Activated B cell treated with CpG ODN at 0.5 μM for 24 hours (primary cell): Measurements from ENCODE around the gene HES3. TPM values are rescaled to one million over a fixed set of nuclear protein-coding genes. Genes with fewer than 3 reads are reported as not detected.

ENCODE experiments used
- ATAC-seq: fragments of 200-7000 bp; cut with Tn5 transposase; one replicate; pipeline ENCODE4 v1.10.0; 2021; ENCODE audit warnings: low read depth, mild to moderate bottlenecking, moderate library complexity
- CTCF ChIA-PET: fragments of 350-600 bp; sonication (Branson Sonifier 250); formaldehyde crosslinking; loops from one replicate; lab custom pipeline; 2021; ENCODE audit warnings: antibody characterized with exemption; lab: Charles Lee
- POLR2A ChIA-PET: fragments of 350-600 bp; sonication (Branson Sonifier 250); formaldehyde crosslinking; loops from one replicate; lab custom pipeline; 2021; ENCODE audit warnings: antibody characterized with exemption; lab: Charles Lee
- DNase-seq: peaks from one replicate; pipeline ENCODE4 v3.0.0; 2022
- H3K27ac Mint-ChIP-seq: one replicate; pipeline ENCODE4 v1.8.0; 2020; ENCODE audit warnings: mixed read lengths
- H3K27me3 Mint-ChIP-seq: one replicate; pipeline ENCODE4 v1.8.0; 2021; ENCODE audit warnings: mixed read lengths
- H3K36me3 Mint-ChIP-seq: one replicate; pipeline ENCODE4 v1.8.0; 2021; ENCODE audit warnings: low read depth, mixed read lengths
- H3K4me1 Mint-ChIP-seq: one replicate; pipeline ENCODE4 v1.8.0; 2021; ENCODE audit warnings: mixed read lengths
- H3K4me3 Mint-ChIP-seq: one replicate; pipeline ENCODE4 v1.8.0; 2020; ENCODE audit warnings: mild to moderate bottlenecking, mixed read lengths
- H3K9me3 Mint-ChIP-seq: one replicate; pipeline ENCODE4 v1.8.0; 2020; ENCODE audit warnings: mixed read lengths
- CTCF ChIP-seq: fragments of 200-600 bp; IDR thresholded peaks from one replicate; pipeline ENCODE4 v1.8.0; 2022; ENCODE audit warnings: antibody characterized with exemption, mild to moderate bottlenecking
- intact Hi-C: fragments of 100-400 bp; cut with micrococcal nuclease; formaldehyde crosslinking; loops from one replicate; pipeline ENCODE4 v1.15.1; 2024
- total RNA-seq: library from RNA; stranded (reverse); gene quantifications from 2 replicates; pipeline ENCODE4 v1.2.3, GENCODE V29; 2022

HES3 gene
- total RNA-seq, 1 donor from 2014 or later = not detected

GRCh38 chr1:6263716-6264115 is 19.7 kb downstream of the HES3 start:
- ATAC-seq (no peak), DNase-seq (no peak)
- CTCF ChIA-PET = interaction anchor here (1.9 kb wide), 1 partner anchor 17 kb away, joined by 5 read pairs; no protein-coding TSS in a partner anchor
- Mint-ChIP-seq H3K4me1 (peaks cover 5% of the 10 kb centered on the region), H3K27me3 (peaks cover 15% of the 10 kb centered on the region), H3K27ac (no peak overlapping the region), H3K9me3 (no peaks in the 10 kb centered on the region), H3K36me3 (no peaks in the 10 kb centered on the region), H3K4me3 (no peak overlapping the region)
- intact Hi-C loops = loop anchor here (5.0 kb wide), 1 partner anchor 84 kb away; no protein-coding TSS in a partner anchor
- no peak for TF ChIP-seq CTCF
- POLR2A ChIA-PET = no interaction called here

GRCh38 chr1:6265151-6265550 is 21.2 kb downstream of the HES3 start:
- ChIA-PET CTCF (no interaction called here), POLR2A (no interaction called here)
- Mint-ChIP-seq H3K36me3 (no peaks in the 10 kb centered on the region), H3K27me3 (peaks cover 6% of the 10 kb centered on the region), H3K4me3 (no peak overlapping the region), H3K4me1 (peaks cover 5% of the 10 kb centered on the region), H3K9me3 (no peaks in the 10 kb centered on the region), H3K27ac (no peak overlapping the region)
- DNase-seq (no peak), ATAC-seq (no peak)
- TF ChIP-seq CTCF = no peak
- intact Hi-C loops = no loop called here

GRCh38 chr1:6266641-6267040 is 22.7 kb downstream of the HES3 start:
- Mint-ChIP-seq H3K27ac (no peak overlapping the region), H3K4me3 (no peak overlapping the region), H3K9me3 (no peaks in the 10 kb centered on the region), H3K27me3 (peaks cover 4% of the 10 kb centered on the region), H3K36me3 (no peaks in the 10 kb centered on the region), H3K4me1 (peaks cover 3% of the 10 kb centered on the region)
- ChIA-PET POLR2A (no interaction called here), CTCF (no interaction called here)
- intact Hi-C loops = no loop called here
- TF ChIP-seq CTCF = no peak
- DNase-seq (no peak), ATAC-seq (no peak)

GRCh38 chr1:6267686-6268322 is 23.8 kb downstream of the HES3 start:
- Mint-ChIP-seq H3K27ac (no peak overlapping the region), H3K9me3 (no peaks in the 10 kb centered on the region), H3K36me3 (no peaks in the 10 kb centered on the region), H3K4me1 (no peaks in the 10 kb centered on the region), H3K27me3 (no peaks in the 10 kb centered on the region), H3K4me3 (no peak overlapping the region)
- POLR2A ChIA-PET = no interaction called here
- intact Hi-C loops = no loop called here
- ATAC-seq (no peak), DNase-seq (no peak)
- CTCF ChIA-PET = no interaction called here
- no peak for TF ChIP-seq CTCF

GRCh38 chr1:6268415-6268814 is 24.4 kb downstream of the HES3 start:
- no peak for DNase-seq
- Mint-ChIP-seq H3K27me3 (no peaks in the 10 kb centered on the region), H3K4me3 (no peak overlapping the region), H3K27ac (no peak overlapping the region), H3K4me1 (no peaks in the 10 kb centered on the region), H3K36me3 (no peaks in the 10 kb centered on the region), H3K9me3 (no peaks in the 10 kb centered on the region)
- ATAC-seq = no peak
- intact Hi-C loops = no loop called here
- ChIA-PET POLR2A (no interaction called here), CTCF (no interaction called here)
- TF ChIP-seq CTCF = no peak
